Measurements from ENCODE around the gene ZNF778. TPM values are rescaled to one million over a fixed set of nuclear protein-coding genes. Genes with fewer than 3 reads are reported as not detected.

The ZNF778 gene
- total and polyA plus RNA-seq, 2 of the 13 experiments (the other 11 are each of a cell fraction or from before 2014, with no cell fraction given) = 3.8 to 7.2 TPM

- TF ChIP-seq NRL (CRISPR knock-in tag; IDR thresholded peaks at IDR 0.05; ENCODE audit: borderline replicate concordance) (0 out of 2 replicates have a peak, but pooled peaks have one; percentile 22), KAT8 (CRISPR knock-in tag; IDR thresholded peaks at IDR 0.05) (no peak), POLR2A (IDR thresholded peaks at IDR 0.05; ENCODE audit: insufficient read depth in 1 of 2, low read depth in 2 of 2, low read length in 2 of 2) (peak in 1 of 2 experiments; percentile 29; a peak in 1 of 4 replicates), ZBTB38 (CRISPR knock-in tag; IDR thresholded peaks at IDR 0.05) (peak; percentile 69; the same call in 1 of the 2 replicates), ZFYVE20 (CRISPR knock-in tag; IDR thresholded peaks at IDR 0.05; ENCODE audit: borderline replicate concordance, low read depth) (no peak), ZNF768 (CRISPR knock-in tag; IDR thresholded peaks at IDR 0.05) (no peak), ZNF280B (CRISPR knock-in tag; IDR thresholded peaks at IDR 0.05; ENCODE audit: borderline replicate concordance) (no peak), ZNF709 (CRISPR knock-in tag; IDR thresholded peaks at IDR 0.05) (no peak), JARID2 (CRISPR knock-in tag; IDR thresholded peaks at IDR 0.05; ENCODE audit: insufficient replicate concordance) (no peak), HOMEZ (CRISPR knock-in tag; IDR thresholded peaks at IDR 0.05; ENCODE audit: low read depth) (no peak), ZNF609 (CRISPR knock-in tag; IDR thresholded peaks at IDR 0.05; ENCODE audit: borderline replicate concordance) (no peak), ZFP82 (CRISPR knock-in tag; IDR thresholded peaks at IDR 0.05; ENCODE audit: borderline replicate concordance) (no peak)
- Histone ChIP-seq H3K4me1 (ENCODE audit: insufficient read depth, low read length) (peaks cover 45% of the 10 kb centered on the region), H3K27ac (ENCODE audit: extremely low read length, insufficient read depth, low read length) (peak overlapping the region; percentile 49), H3K27me3 (ENCODE audit: control insufficient read depth in 1 of 2, insufficient read depth in 2 of 2, low read length in 2 of 2) (no peaks in the 10 kb centered on the region; a peak in 1 of 5 replicates), H3K79me2 (ENCODE audit: insufficient read depth, low read length) (peaks cover 4% of the 10 kb centered on the region), H3K36me3 (replicated peaks in 1 of 2; ENCODE audit: control insufficient read depth in 1 of 2, insufficient read depth in 2 of 2, low read length in 2 of 2) (no peaks in the 10 kb centered on the region), H3K4me2 (ENCODE audit: low read depth, low read length) (no peak overlapping the region), H3K4me3 (replicated peaks in 1 of 3; ENCODE audit: insufficient read depth in 1 of 3, low read depth in 2 of 3, low read length in 3 of 3) (no peak overlapping the region), H3K9me3 (ENCODE audit: low read length) (no peaks in the 10 kb centered on the region), H3K9ac (ENCODE audit: insufficient read depth, low read depth, low read length) (no peak overlapping the region), H2AFZ (ENCODE audit: low read length) (no peak overlapping the region), H4K20me1 (ENCODE audit: insufficient read depth, low read length) (no peaks in the 10 kb centered on the region)
- ATAC-seq (no peak), FAIRE-seq (no peak), DNase-seq (ENCODE audit: low spot score) (no peak)
- POLR2A ChIA-PET = interaction anchor here (0.8 to 6.6 kb wide), 2 partner anchors 18 to 25 kb away, joined by 3 to 78 read pairs; partner anchors contain the start of gene ZNF778
- intact Hi-C loops (cut with micrococcal nuclease; ENCODE audit: unreplicated experiment) = loop anchor here (5.0 kb wide), 1 partner anchor 265 kb away; the partner anchor contains the start of gene SPG7
- CTCF ChIA-PET (ENCODE audit: low intra/inter-chr PET ratio, low total read pairs) = no interaction called here
- WGBS (ENCODE audit: low lambda C conversion rate) = 62% methylated on average over 12 of the region's 12 CpGs
- in situ Hi-C loops (cut with HindIII; ENCODE audit: extremely low pct_ligation_motif_present, low pct_unique_long_range_greater_than_20kb) = no loop called here
- BruUV-seq (replicated peaks) = no TSS peak
Observed at GRCh38 chr16:89242795-89243200, 25.3 kb downstream of the ZNF778 start.

Measured in HepG2 (cell line).